Activated naive CD4-positive, alpha-beta T cell treated with anti-CD3 and anti-CD28 coated beads, Interleukin-2, amount 50 U/mL, for 24 hours (primary cell): ENCODE results near the gene SRPK1.

ENCODE experiments used
- H3K27ac Mint-ChIP-seq: one replicate; pipeline ENCODE4 v1.8.0; 2021; ENCODE audit warnings: mild to moderate bottlenecking, mixed read lengths
- H3K27me3 Mint-ChIP-seq: one replicate; pipeline ENCODE4 v1.8.0; 2021; ENCODE audit warnings: mixed read lengths
- H3K36me3 Mint-ChIP-seq: one replicate; pipeline ENCODE4 v1.8.0; 2021; ENCODE audit warnings: mixed read lengths
- H3K4me1 Mint-ChIP-seq: one replicate; pipeline ENCODE4 v1.8.0; 2021; ENCODE audit warnings: mixed read lengths
- H3K4me3 Mint-ChIP-seq: one replicate; pipeline ENCODE4 v1.8.0; 2021; ENCODE audit warnings: mild to moderate bottlenecking, mixed read lengths
- H3K9me3 Mint-ChIP-seq: one replicate; pipeline ENCODE4 v1.8.0; 2021; ENCODE audit warnings: mixed read lengths

The SRPK1 gene

GRCh38 chr6:35920793-35921732 lies at the start of gene SRPK1:
TSS of gene SRPK1 (minus strand) at chr6:35921098. CDS start at chr6:35921056, 42 bp downstream.
- no peaks in the 10 kb centered on the region for H3K9me3 Mint-ChIP-seq
- peak within 1 kb of the TSS; percentile 97 for H3K4me3 Mint-ChIP-seq
- peaks cover 43% of the 10 kb centered on the region for H3K4me1 Mint-ChIP-seq
- peaks cover 4% of the 10 kb centered on the region for H3K36me3 Mint-ChIP-seq
- peak within 1 kb of the TSS; percentile 98 for H3K27ac Mint-ChIP-seq
- H3K27me3 Mint-ChIP-seq = no peaks in the 10 kb centered on the region

- no peak overlapping the region for H3K4me3 Mint-ChIP-seq
- no peaks in the 10 kb centered on the region for H3K36me3 Mint-ChIP-seq
- H3K4me1 Mint-ChIP-seq = no peaks in the 10 kb centered on the region
- no peaks in the 10 kb centered on the region for H3K27me3 Mint-ChIP-seq
- H3K9me3 Mint-ChIP-seq = no peaks in the 10 kb centered on the region
- H3K27ac Mint-ChIP-seq = no peak overlapping the region
Measured at GRCh38 chr6:35970181-35970580, 49.3 kb upstream of the SRPK1 start.

GRCh38 chr6:35969646-35970045 lies 48.7 kb upstream of the SRPK1 start:
- Mint-ChIP-seq H3K9me3 (no peaks in the 10 kb centered on the region), H3K27me3 (no peaks in the 10 kb centered on the region), H3K27ac (no peak overlapping the region), H3K4me1 (no peaks in the 10 kb centered on the region), H3K36me3 (no peaks in the 10 kb centered on the region), H3K4me3 (no peak overlapping the region)

GRCh38 chr6:35968821-35969220 lies 47.9 kb upstream of the SRPK1 start:
- no peaks in the 10 kb centered on the region for H3K9me3 Mint-ChIP-seq
- H3K36me3 Mint-ChIP-seq = no peaks in the 10 kb centered on the region
- no peak overlapping the region for H3K4me3 Mint-ChIP-seq
- no peaks in the 10 kb centered on the region for H3K4me1 Mint-ChIP-seq
- no peak overlapping the region for H3K27ac Mint-ChIP-seq
- H3K27me3 Mint-ChIP-seq = no peaks in the 10 kb centered on the region

- Mint-ChIP-seq H3K9me3 (no peaks in the 10 kb centered on the region), H3K4me1 (no peaks in the 10 kb centered on the region), H3K36me3 (no peaks in the 10 kb centered on the region), H3K27me3 (peaks cover 2% of the 10 kb centered on the region), H3K4me3 (no peak overlapping the region), H3K27ac (no peak overlapping the region)
Measured at GRCh38 chr6:35967076-35967774, 46.3 kb upstream of the SRPK1 start.

GRCh38 chr6:35962779-35963560 lies 42.1 kb upstream of the SRPK1 start:
- no peak overlapping the region for H3K4me3 Mint-ChIP-seq
- no peak overlapping the region for H3K27ac Mint-ChIP-seq
- H3K36me3 Mint-ChIP-seq = no peaks in the 10 kb centered on the region
- H3K27me3 Mint-ChIP-seq = peaks cover 7% of the 10 kb centered on the region
- no peaks in the 10 kb centered on the region for H3K9me3 Mint-ChIP-seq
- H3K4me1 Mint-ChIP-seq = no peaks in the 10 kb centered on the region

- Mint-ChIP-seq H3K27ac (no peak overlapping the region), H3K4me1 (no peaks in the 10 kb centered on the region)
Measured at GRCh38 chr6:35960187-35960586, 39.3 kb upstream of the SRPK1 start.

GRCh38 chr6:35955970-35956369 lies 35.1 kb upstream of the SRPK1 start:
- Mint-ChIP-seq H3K36me3 (no peaks in the 10 kb centered on the region), H3K4me1 (peaks cover 4% of the 10 kb centered on the region), H3K9me3 (no peaks in the 10 kb centered on the region), H3K4me3 (no peak overlapping the region), H3K27me3 (peaks cover 7% of the 10 kb centered on the region), H3K27ac (no peak overlapping the region)

More at GRCh38 chr6:35960187-35960586, 39.3 kb upstream of the SRPK1 start:
- peaks cover 10% of the 10 kb centered on the region for H3K27me3 Mint-ChIP-seq
- no peaks in the 10 kb centered on the region for H3K9me3 Mint-ChIP-seq
- no peaks in the 10 kb centered on the region for H3K36me3 Mint-ChIP-seq
- H3K4me3 Mint-ChIP-seq = no peak overlapping the region

- Mint-ChIP-seq H3K4me1 (peaks cover 4% of the 10 kb centered on the region), H3K4me3 (no peak overlapping the region), H3K36me3 (no peaks in the 10 kb centered on the region), H3K27ac (no peak overlapping the region), H3K9me3 (no peaks in the 10 kb centered on the region), H3K27me3 (peaks cover 7% of the 10 kb centered on the region)
Measured at GRCh38 chr6:35955521-35955920, 34.6 kb upstream of the SRPK1 start.

GRCh38 chr6:35955071-35955470 lies 34.2 kb upstream of the SRPK1 start:
- Mint-ChIP-seq H3K27ac (no peak overlapping the region), H3K27me3 (peaks cover 5% of the 10 kb centered on the region), H3K9me3 (no peaks in the 10 kb centered on the region), H3K4me3 (no peak overlapping the region), H3K4me1 (peaks cover 4% of the 10 kb centered on the region), H3K36me3 (no peaks in the 10 kb centered on the region)

GRCh38 chr6:35954333-35954732 lies 33.4 kb upstream of the SRPK1 start:
- no peak overlapping the region for H3K27ac Mint-ChIP-seq
- no peaks in the 10 kb centered on the region for H3K9me3 Mint-ChIP-seq
- no peaks in the 10 kb centered on the region for H3K36me3 Mint-ChIP-seq
- H3K4me3 Mint-ChIP-seq = no peak overlapping the region
- H3K4me1 Mint-ChIP-seq = peaks cover 4% of the 10 kb centered on the region
- peaks cover 5% of the 10 kb centered on the region for H3K27me3 Mint-ChIP-seq

- Mint-ChIP-seq H3K9me3 (no peaks in the 10 kb centered on the region), H3K27ac (no peak overlapping the region), H3K4me1 (peaks cover 4% of the 10 kb centered on the region), H3K4me3 (no peak overlapping the region), H3K36me3 (no peaks in the 10 kb centered on the region), H3K27me3 (no peaks in the 10 kb centered on the region)
Measured at GRCh38 chr6:35948725-35949124, 27.8 kb upstream of the SRPK1 start.

GRCh38 chr6:35945650-35946025 lies 24.7 kb upstream of the SRPK1 start:
- no peak overlapping the region for H3K27ac Mint-ChIP-seq
- H3K9me3 Mint-ChIP-seq = peaks cover 4% of the 10 kb centered on the region
- H3K4me3 Mint-ChIP-seq = no peak overlapping the region
- H3K27me3 Mint-ChIP-seq = no peaks in the 10 kb centered on the region
- peaks cover 2% of the 10 kb centered on the region for H3K36me3 Mint-ChIP-seq
- no peaks in the 10 kb centered on the region for H3K4me1 Mint-ChIP-seq

- Mint-ChIP-seq H3K9me3 (peaks cover 4% of the 10 kb centered on the region), H3K36me3 (peaks cover 3% of the 10 kb centered on the region), H3K4me3 (no peak overlapping the region), H3K27ac (no peak overlapping the region), H3K4me1 (no peaks in the 10 kb centered on the region), H3K27me3 (no peaks in the 10 kb centered on the region)
Measured at GRCh38 chr6:35943390-35943789, 22.5 kb upstream of the SRPK1 start.

GRCh38 chr6:35942355-35942754 lies 21.5 kb upstream of the SRPK1 start:
- Mint-ChIP-seq H3K4me1 (no peaks in the 10 kb centered on the region), H3K27me3 (no peaks in the 10 kb centered on the region), H3K9me3 (peaks cover 4% of the 10 kb centered on the region), H3K4me3 (no peak overlapping the region), H3K36me3 (peaks cover 3% of the 10 kb centered on the region), H3K27ac (no peak overlapping the region)
